Right kidney (tissue), 1 donor: Measurements from ENCODE around the gene PPOX.

Source experiments
- DNase-seq: peaks from one replicate; pipeline ENCODE4 v3.0.0-alpha.2; 2016

PPOX gene

GRCh38 chr1:161145832-161146231 is 20.4 kb upstream of the PPOX start:
- DNase-seq = no peak

DNA sequence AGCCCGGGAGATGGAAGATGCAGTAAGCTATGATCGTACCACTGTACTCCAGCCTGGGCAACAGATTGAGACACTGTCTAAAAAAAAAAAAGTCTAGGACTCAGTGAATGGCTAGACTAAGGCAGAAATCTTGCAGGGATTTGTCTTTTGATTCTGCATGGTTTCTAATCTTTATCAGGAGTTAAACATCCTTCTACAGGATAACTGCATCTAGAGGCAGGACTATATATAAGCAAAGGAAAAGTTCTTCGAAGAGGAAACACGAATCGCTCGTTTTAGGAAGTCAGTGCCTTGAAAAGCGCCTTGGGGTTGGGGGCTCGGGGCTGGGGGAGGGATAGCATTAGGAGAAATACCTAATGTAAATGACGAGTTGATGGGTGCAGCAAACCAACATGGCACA is 13.1 kb upstream of the PPOX start:
- no peak for DNase-seq

DNA sequence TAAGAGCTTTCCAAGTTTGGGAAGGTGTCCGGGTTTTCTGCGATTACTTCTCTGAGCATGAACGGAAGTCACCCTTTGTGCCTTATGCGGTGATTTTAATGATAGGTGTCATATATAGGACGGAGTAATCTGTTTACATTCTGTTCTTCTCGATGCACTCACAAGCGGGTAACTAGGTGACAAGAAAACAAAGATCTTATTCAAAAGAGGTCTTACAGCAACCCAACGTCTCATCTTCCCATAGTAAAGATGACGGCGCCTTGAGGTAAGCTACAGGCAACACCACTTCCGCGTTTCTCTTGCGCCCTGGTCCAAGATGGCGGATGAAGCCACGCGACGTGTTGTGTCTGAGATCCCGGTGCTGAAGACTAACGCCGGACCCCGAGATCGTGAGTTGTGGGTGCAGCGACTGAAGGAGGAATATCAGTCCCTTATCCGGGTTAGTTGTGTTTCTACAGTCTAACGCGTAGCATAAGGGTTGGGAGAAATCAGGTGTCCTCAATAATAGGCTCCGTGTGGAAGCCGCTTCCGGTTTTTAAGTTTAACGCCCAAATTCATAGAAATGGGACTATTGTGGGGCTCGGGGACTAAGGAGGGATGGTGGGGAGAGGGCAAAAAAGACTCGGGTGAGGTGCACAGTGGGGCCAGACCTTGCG is 12.4 kb upstream of the PPOX start, which contains the start of gene UFC1:
TSS of gene UFC1 (plus strand) at position 297 of the 656 bp plus-strand sequence. CDS start at position 317, 20 bp downstream.
- peak; percentile 90 for DNase-seq

- DNase-seq = no peak
These were observed 8.4 kb upstream of the PPOX start for GRCh38 chr1:161157867-161158266.

- no peak for DNase-seq
These were observed 7.8 kb upstream of the PPOX start for GRCh38 chr1:161158316-161159010.

DNA sequence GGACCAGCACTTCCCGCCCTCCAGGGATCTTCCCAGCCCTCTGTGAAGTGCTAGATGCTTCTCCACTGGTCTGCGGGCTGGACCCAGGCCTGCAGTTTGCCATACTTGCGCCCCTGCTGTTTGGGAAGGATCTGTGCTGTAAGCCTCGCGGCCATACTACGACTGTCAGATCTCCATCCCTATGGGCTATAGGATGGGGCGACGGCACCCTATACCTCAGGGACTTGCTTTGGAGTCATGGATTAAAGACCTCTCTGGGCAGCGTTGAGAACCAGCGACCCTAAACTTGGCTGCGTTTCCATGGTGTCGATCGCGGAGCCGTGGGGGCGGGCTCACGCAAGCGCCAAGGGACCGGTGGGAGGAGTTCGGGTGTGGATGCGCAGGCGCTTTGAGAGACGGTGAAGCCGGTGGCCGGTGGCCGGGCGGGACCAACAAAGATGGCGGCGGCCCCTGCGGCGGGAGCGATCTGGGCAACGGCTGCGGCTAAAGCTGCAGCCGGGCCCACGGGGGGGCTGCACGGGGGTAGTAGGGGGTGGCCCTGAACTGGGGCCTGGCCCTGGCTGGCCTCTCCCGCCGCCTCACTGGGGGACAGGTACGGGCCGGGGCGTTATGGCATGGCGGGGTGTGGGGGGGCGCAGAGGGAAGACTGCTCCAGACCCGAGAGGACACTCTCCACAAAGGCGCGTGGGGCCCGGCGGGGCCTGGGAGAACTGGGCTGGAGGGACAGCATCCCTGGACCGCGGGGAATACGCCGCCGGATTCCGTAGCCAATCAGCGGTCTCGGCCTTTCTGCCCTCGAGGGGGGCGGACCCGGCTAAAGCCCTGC is 6.9 kb upstream of the PPOX start, which contains the start of gene USP21:
TSS of gene USP21 (plus strand) at position 414 of the 826 bp plus-strand sequence. CDS start 1,141 bp downstream, outside the sequence.
- DNase-seq = peak; percentile 90

GRCh38 chr1:161159913-161160243 is 6.3 kb upstream of the PPOX start:
- DNase-seq = no peak

- DNase-seq = no peak
These were observed 5.5 kb upstream of the PPOX start for GRCh38 chr1:161160671-161161145.

DNA sequence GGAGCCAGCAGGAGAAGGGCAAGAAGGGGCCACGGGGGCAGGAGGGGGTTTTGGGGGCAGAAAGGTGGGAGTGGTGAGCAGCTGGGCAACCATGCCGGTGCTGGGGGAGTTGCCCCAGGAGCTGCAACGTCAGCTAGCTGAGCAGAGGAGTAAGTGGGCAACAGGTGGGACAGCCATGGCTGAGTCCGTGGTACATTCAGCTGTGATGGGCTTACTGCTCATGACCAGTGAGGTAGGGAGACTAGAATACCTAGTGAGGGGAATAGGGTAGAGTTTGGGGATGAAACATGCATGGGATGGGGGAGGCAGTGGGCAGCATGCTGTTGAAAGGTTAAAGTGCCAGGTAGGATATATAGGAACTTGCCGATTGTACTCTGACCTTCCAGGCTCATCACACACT is 4.6 kb upstream of the PPOX start:
- no peak for DNase-seq

- no peak for DNase-seq
These were observed 4.2 kb upstream of the PPOX start for GRCh38 chr1:161162052-161162451.

DNA sequence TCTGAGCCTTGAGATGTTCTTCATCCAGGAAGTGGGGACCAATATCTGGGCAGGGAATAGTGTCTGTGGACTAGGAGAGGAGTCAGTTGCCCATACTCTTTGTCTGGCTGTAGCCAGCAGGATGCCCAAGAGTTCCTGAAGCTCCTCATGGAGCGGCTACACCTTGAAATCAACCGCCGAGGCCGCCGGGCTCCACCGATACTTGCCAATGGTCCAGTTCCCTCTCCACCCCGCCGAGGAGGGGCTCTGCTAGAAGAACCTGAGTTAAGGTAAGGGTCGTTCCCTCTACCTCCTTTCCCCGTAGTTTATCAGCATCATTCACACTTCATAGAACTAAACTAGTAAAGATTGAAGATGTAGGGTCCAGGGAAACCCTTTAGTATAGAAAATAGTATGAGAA is 3.4 kb upstream of the PPOX start:
- no peak for DNase-seq

DNA sequence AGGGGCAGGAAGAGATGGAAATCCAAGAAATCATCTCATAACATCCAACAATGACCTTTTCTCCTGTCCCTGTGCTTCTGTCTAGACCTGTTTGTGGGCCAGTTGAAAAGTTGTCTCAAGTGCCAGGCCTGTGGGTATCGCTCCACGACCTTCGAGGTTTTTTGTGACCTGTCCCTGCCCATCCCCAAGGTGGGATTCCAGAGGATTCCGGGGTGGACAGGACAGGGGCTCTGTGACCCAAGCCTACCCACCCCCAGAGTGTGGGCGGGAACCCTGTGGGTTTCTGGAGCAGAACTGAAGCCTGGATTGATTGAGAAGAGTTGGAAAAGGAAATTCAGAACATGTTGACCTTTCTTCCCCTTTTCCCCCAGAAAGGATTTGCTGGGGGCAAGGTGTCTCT is 2.4 kb upstream of the PPOX start:
- no peak for DNase-seq

GRCh38 chr1:161164901-161165610 is 1.2 kb upstream of the PPOX start:
- no peak for DNase-seq

DNA sequence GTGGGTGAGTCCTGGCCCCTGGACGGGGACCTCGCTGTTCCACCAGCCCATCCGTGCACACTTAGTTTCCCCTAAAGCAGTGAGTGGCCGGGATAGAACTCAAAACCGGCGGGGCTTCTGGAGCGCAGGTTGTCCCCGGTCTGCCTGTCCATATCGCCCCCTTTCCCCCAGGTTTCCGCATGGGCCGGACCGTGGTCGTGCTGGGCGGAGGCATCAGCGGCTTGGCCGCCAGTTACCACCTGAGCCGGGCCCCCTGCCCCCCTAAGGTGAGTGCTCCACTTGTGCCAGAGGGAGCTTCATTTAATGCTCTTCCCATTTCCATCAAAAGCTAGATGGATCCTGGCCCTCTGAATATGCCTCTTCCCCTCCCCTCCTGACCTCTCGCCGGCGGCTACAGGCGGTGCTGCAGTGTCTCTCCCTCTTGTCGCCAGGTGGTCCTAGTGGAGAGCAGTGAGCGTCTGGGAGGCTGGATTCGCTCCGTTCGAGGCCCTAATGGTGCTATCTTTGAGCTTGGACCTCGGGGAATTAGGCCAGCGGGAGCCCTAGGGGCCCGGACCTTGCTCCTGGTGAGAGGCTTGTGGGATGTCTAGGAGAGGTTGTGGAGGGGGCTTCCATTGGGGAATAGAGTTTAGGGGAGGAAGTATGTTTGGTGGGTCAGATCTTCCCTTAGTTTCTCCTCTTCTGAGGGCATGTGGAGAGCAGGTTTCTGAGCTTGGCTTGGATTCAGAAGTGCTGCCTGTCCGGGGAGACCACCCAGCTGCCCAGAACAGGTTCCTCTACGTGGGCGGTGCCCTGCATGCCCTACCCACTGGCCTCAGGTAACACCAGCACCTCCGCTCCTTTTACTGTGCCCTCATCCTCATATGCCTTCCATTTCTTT is 683 bp downstream of the PPOX start:
- DNase-seq = no peak

GRCh38 chr1:161168906-161169305 is 2.7 kb downstream of the PPOX start:
- DNase-seq = no peak

GRCh38 chr1:161171191-161171590 is 5.0 kb downstream of the PPOX start:
- no peak for DNase-seq

DNA sequence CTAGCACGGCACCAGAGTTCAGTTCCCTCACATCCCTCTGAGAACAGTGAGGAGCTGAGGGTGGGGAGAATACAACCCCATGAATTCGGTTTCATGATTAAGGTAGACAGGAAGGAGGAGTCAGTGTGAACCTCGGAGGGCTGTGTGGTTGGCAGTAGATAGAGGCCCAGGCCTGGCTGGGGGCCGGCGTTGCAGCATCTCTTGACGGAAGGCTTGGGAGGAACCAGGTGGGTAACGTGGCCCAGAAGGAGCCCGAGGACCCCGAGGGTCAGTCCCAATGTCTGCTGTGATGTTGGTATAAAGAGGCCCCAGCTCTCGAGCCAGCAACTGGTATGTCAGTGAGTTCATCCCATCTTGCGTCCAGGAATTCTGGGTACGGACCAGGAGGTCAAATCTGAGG is 5.5 kb downstream of the PPOX start:
- no peak for DNase-seq

DNA sequence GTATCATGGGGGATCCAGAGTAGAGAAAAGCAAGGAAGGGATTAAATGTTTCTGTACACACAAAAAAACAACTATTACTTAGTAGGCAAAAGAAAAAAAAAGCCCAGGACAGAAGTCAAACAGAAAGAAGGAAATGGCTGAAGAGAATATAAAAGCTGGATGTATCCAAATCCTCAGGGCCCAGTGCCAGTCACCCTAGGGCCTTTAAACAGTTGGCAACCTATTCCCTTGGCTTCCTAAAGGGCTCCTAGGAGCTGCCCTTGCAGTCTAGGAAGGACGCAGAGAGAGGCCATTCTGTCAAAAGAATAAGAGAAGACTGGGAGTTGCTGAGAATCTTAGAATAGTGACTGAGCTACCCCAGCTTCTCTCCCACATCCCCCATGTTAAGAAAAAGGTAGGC is 6.1 kb downstream of the PPOX start:
- DNase-seq = no peak

DNA sequence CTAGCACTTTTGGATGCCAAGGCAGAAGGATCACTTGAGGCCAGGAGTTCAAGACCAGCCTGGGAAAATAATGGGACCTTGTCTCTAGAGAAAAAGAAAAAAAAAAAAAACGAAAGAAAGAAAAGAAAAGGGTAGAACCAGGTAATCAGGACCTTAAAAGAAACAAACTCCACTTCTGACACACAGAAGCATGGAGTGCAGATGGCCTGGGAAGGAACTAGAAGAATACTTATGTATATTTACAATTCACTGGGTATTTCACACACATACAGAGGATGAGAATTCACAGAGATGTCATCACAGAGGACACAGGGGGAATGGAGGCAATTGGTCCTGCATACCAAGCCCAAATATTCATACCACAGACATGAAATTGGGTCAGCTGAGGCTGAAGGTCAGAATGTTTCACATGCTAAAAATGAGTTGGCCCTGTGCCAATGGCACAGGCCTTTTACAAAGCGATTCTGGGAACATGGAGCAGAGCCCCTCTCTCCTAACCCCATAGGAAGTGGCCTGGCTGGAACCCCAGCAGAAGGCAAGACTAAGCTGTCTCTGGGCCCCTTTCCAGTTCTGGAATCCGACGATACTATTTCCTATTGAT is 6.7 kb downstream of the PPOX start:
- DNase-seq = no peak

DNA sequence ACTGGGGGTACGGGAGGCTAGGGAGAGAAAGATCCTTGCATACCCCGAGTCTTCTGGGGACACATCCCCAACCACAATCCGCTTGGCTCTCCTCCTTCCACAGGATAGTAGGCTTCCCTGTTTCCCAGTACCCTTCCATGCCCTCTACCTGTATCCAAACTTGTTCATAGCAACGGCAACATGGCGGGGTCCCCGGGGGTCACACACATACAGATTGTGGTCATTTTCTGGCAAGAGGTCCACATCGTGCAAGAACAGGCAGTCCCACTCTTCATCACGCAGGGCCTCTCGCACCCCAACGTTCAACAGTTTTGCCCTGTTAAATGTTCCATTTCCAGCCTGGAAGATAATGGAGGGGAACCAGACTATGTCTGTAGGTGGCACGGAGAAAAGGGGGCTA is 7.5 kb downstream of the PPOX start:
- no peak for DNase-seq

DNA sequence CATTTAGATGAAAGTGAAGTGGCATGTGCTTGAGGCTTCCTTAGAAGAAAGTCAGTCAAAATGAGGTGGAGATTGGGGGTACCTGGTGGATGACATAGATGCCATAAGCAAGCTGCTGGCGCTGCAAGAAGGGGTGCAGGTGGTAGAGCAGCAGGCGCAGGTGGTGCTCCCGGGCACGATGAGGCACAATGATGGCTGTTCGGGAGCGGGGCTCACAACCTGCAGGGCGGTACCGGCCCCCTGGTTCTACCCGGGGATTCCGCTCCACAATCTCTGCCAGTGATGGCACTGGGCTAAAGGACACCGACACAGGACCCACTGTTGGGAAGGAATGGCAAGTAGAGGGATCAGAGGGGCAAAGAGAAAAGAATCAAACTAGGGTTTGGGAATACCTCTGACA is 8.7 kb downstream of the PPOX start:
- DNase-seq = no peak
